NCI-H82 treated with DMSO at 0.1 percent for 48 hours (cell line): ENCODE results near the gene FMO4.
"Not testable (repeated sequence)": the region's sequence is repeated elsewhere in the genome, so short reads cannot be mapped to it uniquely, and the experiment has no call there.

Experiments used
- DNase-seq: peaks from one replicate; lab custom pipeline; 2025; ENCODE audit not compliant: unreplicated experiment; lab: John Stamatoyannopoulos, UW

FMO4 gene

DNA sequence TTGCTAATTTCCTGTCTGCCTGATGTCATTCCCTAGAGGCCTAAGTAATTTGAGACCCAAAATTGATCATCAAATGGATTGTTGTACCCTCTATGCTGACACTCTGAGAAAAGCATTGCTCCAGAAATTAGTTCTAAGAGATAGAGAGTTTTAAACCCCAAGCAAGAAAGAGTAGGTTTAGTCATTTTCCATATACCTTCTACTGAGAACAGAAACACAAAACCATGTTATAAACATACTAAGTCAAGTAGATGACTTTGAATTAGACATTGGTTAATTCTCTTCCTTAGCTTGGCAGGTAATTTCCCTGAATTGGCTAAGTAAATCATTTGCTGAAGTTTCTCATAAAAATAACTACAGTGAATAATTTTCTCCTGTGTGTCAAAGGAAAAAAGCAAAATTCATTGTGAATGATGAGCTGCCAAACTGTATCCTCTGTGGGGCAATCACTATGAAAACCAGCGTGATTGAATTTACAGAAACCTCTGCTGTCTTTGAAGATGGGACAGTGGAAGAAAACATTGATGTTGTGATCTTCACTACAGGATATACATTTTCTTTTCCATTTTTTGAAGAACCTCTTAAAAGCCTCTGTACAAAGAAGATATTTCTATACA, 20.1 kb downstream of the FMO4 start:
- DNase-seq: no peak

DNA sequence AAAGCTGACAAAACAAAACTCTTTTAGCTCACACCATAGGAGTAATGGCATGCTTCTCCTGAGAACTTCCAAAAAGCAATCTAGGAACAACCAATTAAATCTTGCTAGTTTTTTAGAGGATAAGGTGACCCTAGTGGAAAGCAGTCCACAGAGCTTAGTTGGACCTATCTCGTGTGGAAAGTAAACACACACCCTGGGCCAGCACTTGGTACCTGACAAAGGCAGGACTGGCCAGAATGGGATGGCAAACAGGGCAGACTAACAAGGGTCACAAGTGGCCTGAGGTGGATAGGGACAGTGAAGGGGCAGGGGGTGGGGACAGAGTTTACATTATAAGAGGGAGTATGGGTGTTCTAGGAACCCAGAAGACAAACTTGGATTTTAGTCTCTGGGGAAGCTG, 22.0 kb downstream of the FMO4 start:
- DNase-seq: no peak

DNA sequence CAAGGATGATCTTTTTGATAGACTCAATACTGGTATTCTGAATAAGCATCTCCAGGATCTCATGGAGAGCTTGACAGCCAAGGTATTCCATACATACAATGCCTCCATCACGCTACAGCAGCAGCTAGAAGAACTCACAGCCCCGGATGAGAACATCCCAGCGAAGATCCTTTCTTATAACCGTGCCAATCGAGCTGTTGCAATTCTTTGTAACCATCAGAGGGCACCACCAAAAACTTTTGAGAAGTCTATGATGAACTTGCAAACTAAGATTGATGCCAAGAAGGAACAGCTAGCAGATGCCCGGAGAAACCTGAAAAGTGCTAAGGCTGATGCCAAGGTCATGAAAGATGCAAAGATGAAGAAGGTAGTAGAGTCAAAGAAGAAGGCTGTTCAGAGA, 25.4 kb downstream of the FMO4 start:
- DNase-seq: not testable (repeated sequence)

DNA sequence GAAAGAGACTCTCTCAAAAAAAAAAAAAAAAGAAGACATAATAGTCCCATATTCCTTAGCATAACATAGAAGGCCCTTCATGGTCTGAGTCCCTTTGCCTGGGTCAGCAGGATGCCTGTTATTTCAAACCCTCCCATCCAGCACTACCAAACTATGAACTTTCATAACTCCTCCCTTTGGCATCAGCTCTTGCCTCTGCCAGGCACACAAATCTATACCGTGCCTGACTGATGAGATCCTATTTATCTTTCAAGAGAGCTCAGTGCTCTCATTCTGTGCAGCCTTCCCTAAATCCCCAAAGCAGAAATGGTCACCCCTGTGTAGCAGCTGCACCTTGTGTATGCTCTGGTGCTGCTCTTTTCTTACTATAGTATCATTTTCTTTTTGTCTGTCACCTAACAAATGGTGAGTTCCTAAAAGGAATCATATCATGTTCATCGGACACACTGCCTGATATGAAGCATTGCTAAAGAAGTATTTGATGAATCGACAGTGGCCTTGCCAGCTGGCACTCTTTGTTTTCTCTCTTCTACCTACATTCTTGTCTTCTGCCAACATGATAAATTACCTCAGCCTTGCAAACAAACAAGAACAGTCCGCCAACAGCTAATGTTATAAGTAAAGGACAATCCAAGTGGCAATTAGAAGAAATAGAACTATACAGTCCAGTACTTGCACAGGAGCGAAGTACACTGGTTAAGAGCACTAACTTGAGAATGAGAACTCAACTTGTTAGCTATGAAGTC, 29.9 kb downstream of the FMO4 start:
- DNase-seq: no peak

DNA sequence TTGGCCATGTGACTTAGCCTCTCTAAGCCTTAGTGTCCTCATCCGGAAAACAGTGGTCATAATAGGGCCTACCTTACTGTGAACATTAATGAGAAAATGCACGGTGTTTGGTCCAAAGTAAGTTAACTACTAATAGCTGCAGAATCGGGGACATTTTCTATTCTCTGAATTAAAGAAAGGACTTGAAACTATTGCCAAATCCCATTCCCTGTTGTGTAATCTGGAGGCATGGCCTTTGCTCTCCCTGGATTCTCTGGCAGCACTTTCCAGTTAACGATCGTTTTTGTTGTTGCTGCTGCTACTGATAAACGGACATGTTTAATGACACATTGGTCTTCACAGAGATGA, 30.5 kb downstream of the FMO4 start:
- no peak for DNase-seq

DNA sequence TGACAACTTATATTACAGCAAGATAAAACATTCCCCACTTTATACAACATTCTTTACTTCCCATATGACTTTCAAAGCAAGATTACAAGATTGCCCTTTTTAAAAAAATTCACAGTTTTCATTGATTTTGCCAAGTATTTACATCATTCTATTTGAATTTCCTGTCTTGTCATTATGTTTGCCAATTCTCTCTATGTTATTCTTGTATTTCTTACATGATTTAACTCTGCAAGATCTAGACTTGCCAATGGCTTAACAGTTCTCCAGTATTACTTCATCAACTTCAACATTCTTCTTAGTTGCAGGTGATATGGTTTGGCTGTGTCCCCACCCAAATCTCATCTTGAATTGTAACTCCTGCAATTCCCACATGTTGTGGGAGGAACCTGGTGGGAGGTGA, 31.6 kb downstream of the FMO4 start:
- DNase-seq: no peak

DNA sequence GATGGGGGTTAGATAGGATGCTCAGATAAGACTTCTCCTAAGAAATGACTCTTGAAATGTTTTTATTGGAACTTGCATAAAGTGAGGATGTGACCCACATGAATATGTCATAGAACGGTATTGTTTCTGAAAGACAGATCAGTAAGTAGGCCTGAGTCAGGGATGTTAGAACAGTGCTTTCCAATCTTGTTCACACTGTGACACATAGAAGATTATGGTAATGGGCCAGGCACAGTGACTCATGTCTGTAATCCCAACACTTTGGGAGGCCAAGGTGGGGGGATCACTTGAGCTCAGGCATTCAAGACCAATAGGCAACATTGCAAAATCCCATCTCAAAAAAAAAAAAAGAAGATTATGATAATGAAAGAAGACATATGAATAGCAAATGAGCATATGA, 32.9 kb downstream of the FMO4 start:
- DNase-seq: no peak

DNA sequence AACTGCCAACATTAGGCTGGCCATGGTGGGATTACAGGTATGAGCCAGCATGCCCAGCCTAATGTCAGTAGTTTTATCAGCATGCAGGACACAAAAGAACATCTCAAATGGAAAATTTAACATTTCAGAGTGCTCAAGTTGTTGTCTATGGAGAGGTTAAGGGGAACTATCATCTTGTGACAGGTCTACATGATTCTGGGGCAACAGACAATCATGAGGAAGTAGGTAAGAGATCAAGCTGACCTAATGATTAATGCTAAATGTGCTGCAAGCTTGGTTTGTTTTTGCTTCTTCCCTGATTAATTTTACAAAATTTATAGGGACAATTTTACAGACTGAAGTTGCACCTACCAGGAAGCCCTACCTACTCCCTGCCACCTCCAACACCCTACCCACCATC, 36.6 kb downstream of the FMO4 start:
- no peak for DNase-seq

DNA sequence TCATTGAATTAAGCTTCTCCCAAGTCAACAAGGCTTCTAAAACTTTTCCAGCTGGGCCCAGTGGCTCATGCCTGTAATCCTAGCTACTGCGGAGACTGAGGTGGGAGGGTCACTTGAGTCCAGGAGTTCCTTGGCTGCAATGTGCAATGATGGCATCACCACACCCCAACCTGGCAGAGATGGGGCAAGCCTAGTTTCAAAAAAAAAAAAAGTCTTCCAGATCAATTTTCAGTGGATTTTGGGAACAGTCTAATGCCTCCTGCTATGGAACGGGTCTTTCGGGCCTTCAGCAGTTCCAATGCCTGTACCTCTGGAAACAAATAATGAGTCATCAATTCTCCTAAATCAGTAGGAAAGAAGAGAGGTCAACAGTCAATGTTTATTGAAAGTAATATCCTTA, 38.0 kb downstream of the FMO4 start:
- no peak for DNase-seq

DNA sequence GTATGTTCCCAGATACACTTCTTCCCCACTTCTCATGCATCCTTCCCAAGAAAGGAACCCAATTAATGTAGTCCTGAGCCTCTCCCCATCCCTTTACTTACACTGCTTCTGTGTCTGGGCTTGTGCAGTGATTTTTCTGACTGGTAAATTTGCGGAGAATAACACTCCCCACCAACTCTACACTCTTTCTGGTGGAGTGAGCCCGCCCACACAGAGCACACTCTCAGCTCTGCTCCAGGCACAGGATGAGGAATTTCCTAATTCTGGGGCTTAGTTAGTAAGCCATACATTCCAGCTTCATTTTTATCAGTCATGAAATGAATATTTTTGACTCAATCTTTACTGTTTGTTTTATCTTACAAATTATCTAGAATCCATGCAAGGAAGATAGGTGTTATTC, 38.6 kb downstream of the FMO4 start:
- DNase-seq: no peak

DNA sequence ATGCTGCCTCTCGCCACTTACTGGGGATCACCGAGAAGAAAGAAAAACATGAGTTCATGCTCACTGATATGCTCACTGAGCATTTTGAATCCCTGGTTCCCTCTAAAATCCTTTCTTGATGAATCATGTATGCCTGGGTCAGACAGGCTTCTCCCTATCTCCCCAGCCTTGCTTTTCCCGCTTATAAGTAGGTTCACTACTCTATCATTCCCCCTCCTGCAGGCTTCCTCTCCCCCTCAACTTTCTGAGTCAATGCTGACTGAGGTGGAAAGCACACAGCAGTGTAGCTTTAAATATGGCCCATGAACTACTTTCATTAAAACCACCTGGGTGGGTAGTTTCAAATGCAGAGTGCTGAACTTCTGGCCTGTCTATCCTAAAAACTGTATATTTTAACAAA, 41.7 kb downstream of the FMO4 start:
- DNase-seq: no peak

DNA sequence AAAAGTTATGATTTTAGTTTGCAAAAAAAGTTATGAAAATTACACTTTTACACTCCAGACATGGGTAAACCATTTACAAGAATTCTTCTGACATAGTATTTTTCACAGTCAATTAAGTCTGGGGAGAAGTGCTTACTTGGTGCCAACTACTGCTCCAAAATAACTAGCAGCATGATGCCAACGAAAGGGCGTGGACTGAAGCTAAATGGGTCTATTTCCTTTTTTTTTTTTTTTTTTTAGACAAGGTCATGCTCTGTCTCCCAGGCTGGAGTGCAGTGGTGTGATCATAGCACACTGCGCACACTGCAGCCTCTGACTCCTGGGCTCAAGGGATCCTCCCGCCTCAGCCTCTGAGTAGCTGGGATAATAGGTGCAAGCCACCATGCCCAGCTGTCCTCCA, 43.2 kb downstream of the FMO4 start:
- DNase-seq: no peak

DNA sequence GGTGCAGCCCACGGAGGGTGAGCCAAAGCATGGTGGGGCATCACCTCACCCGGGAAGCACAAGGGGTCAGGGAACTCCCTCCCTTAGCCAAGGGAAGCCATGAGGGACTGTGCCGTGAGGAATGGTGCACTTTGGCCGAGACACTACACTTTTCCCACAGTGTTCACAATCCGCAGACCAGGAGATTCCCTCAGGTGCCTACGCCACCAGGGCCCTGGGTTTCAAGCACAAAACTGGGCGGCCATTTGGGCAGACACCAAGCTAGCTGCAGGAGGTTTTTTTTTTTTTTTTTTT, 45.3 kb downstream of the FMO4 start:
- DNase-seq: not testable (repeated sequence)

DNA sequence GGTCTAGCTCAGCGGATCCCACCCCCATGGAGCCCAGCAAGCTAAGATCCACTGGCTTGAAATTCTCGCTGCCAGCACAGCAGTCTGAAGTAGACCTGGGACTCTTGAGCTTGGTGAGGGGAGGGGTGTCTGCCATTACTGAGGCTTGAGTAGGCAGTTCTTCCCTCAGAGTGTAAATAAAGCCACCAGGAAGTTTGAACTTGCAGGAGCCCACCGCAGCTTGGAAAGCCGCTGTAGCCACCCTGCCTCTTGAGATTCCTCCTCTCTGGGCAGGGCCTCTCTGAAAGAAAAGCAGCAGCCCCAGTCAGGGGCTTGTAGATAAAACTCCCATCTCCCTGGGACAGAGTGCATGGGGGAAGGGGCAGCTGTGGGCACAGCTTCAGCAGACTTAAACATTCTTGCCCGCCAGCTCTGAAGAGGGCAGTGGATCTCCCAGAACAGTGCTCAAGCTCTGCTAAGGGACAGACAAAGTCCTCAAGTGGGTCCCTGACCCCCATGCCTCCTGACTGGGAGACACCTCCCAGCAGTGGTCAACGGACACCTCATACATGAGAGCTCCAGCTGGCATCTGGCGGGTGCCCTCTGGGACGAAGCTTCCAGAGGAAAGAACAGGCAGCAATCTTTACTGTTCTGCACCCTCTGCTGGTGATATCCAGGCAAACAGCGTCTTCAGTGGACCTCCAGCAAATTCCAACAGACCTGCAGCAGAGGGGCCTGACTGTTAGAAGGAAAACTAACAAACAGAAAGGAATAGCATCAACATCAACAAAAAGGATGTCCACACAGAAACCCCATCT, 45.9 kb downstream of the FMO4 start:
- not testable (repeated sequence) for DNase-seq

DNA sequence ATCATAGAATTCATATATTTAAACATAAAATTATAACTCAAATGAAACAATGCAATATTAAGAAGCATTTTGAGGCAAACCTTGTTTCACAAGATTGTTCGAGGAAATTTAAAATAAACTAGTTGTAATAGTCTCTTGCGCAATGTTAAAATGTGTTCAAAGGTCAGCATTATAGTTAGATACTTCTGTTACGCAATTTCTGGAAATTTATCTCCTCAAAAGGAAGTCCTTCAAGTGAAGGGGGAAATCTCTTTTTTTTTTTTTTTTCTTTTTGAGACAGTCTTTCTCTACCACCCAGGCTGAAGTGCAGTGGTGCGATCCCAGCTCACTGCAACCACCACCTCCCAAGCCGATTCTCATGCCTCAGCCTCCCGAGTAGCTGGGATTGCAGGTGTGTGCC, 52.1 kb downstream of the FMO4 start:
- no peak for DNase-seq

DNA sequence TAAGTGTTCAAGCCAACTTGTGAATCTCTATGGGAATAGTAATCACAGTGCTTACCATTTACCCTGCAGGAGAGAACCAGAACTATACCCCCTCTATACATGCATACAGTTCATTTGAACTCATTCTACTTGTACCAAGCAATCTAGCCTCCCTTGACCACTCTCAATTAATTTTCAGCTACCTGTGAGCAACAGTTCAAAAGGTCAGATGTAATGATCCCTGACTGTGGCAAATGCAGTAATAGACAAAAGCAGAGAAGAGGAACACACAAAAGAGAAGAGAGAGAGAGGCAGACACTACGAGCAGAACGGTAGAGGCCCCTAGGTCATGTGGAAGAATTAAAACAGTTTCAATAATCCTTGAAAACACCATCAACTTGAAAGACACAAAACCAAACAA, 52.8 kb downstream of the FMO4 start:
- no peak for DNase-seq

DNA sequence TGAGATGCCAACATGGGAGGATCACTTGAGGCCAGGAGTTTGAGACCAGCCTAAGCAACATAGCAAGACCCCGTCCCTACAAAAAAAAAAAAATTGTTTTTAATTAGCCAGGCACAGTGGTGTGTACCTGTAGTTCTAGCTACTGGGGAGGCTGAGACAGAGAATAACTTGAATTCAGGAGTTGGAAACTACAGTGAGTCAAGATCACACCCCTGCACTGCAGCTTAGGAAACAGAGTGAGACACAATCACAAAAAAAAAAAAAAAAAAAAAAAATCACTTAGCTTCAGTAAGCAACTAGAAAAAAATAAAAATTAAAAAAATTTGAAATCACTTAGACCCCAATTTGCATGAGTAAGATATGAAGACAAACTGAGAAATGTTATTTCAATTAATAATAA, 53.5 kb downstream of the FMO4 start:
- DNase-seq: no peak

DNA sequence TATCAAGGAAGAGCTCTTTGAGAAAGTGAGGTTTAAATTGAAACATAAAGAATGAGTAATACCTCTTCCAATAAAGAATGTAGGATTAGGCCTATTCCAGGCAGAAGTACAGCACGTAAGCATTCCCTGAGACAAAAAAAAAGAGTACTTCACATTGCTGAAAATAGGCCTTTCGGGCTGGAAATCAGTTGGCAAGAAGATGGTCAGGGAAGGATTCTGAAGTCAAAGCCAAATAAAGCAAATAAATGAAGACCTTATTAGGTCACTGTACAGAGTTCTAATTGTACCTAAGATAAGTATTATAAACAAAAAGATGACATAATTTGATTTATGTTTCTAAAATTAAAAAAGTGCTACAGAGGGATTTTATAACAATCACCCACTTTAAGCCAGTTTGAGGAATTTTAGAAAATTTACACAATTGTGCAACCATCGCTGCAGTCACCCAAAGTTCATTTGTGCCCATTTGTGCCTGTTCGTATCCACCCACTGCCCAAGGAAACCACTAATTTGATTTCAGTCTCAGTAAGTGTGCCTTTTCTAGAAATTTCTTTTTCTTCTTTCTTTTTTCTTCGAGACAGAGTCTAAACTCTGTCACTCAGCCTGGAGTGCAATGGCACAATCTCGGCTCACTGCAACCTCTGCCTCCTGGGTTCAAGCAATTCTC, 58.6 kb downstream of the FMO4 start:
- no peak for DNase-seq

DNA sequence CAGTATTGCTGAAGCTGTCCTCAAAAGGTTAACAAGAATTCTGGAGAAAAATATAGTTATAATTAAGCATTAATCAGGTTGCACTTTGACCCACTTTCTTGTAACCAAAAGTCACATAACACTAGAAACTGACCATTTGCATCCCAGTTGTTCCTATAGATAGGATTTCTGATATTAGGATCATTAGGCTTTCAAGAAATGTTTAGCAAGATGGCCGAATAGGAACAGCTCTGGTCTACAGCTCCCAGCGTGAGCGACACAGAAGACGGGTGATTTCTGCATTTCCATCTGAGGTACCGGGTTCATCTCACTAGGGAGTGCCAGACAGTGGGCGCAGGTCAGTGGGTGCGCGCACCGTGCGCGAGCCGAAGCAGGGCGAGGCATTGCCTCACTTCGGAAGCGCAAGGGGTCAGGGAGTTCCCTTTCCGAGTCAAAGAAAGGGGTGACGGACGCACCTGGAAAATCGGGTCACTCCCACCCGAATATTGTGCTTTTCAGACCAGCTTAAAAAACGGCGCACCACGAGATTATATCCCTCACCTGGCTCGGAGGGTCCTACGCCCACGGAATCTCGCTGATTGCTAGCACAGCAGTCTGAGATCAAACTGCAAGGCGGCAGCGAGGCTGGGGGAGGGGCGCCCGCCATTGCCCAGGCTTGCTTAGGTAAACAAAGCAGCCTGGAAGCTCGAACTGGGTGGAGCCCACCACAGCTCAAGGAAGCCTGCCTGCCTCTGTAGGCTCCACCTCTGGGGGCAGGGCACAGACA, 59.6 kb downstream of the FMO4 start:
- not testable (repeated sequence) for DNase-seq

DNA sequence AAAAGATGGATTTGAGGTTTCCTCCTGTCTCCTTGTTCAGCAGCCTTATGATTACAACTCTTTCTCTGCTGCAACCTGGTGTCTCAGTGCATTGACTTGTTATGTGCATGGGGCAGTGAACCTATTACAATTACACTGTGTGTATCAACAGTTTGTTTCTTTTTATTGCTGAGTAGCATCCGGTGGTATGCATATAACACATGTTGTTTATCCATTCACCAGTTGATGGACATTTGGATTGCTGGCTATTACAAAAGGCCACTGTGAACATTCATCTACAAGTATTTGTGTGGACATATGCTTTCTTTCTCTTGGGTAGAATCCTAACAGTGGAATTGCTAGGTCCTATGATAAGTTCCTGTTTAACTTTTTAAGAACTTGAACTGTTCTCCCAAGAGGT, 65.9 kb downstream of the FMO4 start:
- DNase-seq: no peak

DNA sequence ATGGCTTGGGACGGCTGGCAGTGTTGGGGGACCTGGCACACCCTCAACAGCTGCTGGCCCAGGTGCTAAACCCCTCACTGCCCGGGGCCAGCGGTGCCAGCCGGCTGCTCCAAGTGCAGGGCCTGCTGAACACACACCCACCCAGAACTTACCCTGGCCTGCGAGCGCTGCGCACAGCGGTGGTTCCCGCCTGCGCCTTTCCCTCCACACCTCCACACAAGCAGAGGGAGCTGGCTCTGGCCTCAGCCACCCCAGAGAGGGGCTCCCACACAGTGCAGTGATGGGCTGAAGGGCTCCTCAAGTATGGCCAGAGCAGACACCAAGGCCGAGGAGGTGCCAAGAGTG, 67.9 kb downstream of the FMO4 start:
- DNase-seq: no peak
